Fibroblast of lung (primary cell): ENCODE measurements around the gene ENPP6. TPM values are rescaled to one million over a fixed set of nuclear protein-coding genes. Genes with fewer than 3 reads are reported as not detected.

ENCODE experiments used
- DNase-seq, 2 donors: peaks; one replicate each; pipeline versions ENCODE4 v3.0.0 to v3.0.0-alpha.2; 2010; ENCODE audit warnings: low read depth in 2 of 2
- H2AFZ ChIP-seq: 2 replicates; pipeline ENCODE4 v1.5.1; 2012; ENCODE audit warnings: low read length, control low read depth, inconsistent platforms
- H3K27ac ChIP-seq: 2 replicates; pipeline ENCODE4 v1.5.1; 2011; ENCODE audit warnings: low read length, control low read depth; ENCODE audit not compliant: insufficient read depth
- H3K27me3 ChIP-seq: 2 replicates; pipeline ENCODE4 v1.5.1; 2011; ENCODE audit warnings: mild to moderate bottlenecking, low read length; ENCODE audit not compliant: control insufficient read depth, insufficient read depth
- H3K36me3 ChIP-seq: 2 replicates; pipeline ENCODE4 v1.5.1; 2011; ENCODE audit warnings: low read length; ENCODE audit not compliant: control insufficient read depth, insufficient read depth
- H3K4me1 ChIP-seq: 2 replicates; pipeline ENCODE4 v1.5.1; 2011; ENCODE audit warnings: low read length; ENCODE audit not compliant: control insufficient read depth, insufficient read depth; ENCODE audit errors: extremely low read depth
- H3K4me2 ChIP-seq: 2 replicates; pipeline ENCODE4 v1.5.1; 2011; ENCODE audit warnings: low read length, control low read depth; ENCODE audit not compliant: insufficient read depth; ENCODE audit errors: extremely low read depth
- H3K4me3 ChIP-seq, 4 experiments: fragments of 200-600 bp in 1 of 4; sonication (generic) in 1 of 4; replicated peaks in 1 of 4; 2 replicates each; pipeline ENCODE4 v1.5.1; 2011 to 2016; ENCODE audit warnings: low read length in 4 of 4, low read depth in 3 of 4, mild to moderate bottlenecking in 3 of 4, control low read depth in 2 of 4, inconsistent platforms in 1 of 4, mixed read lengths in 1 of 4; ENCODE audit not compliant: insufficient read depth in 1 of 4; ENCODE audit errors: control extremely low read depth in 1 of 4
- H3K79me2 ChIP-seq: 2 replicates; pipeline ENCODE4 v1.5.1; 2012; ENCODE audit warnings: mild to moderate bottlenecking, low read length, inconsistent platforms; ENCODE audit not compliant: control insufficient read depth, insufficient read depth
- H3K9ac ChIP-seq: 2 replicates; pipeline ENCODE4 v1.5.1; 2011; ENCODE audit warnings: mild to moderate bottlenecking, low read length, control low read depth; ENCODE audit not compliant: insufficient read depth
- H3K9me3 ChIP-seq: 2 replicates; pipeline ENCODE4 v1.5.1; 2012; ENCODE audit warnings: low read depth, low read length; ENCODE audit not compliant: control insufficient read depth, insufficient read depth
- H4K20me1 ChIP-seq: 2 replicates; pipeline ENCODE4 v1.5.1; 2011; ENCODE audit warnings: low read length; ENCODE audit not compliant: control insufficient read depth, insufficient read depth; ENCODE audit errors: extremely low read depth
- EZH2 ChIP-seq: IDR thresholded peaks from 2 replicates; pipeline ENCODE4 v1.5.1; 2012; ENCODE audit warnings: low read length, control low read depth, mild to moderate bottlenecking; ENCODE audit errors: missing control alignments
- polyA plus RNA-seq, 2 donors: library from polyadenylated mRNA; depleted of rRNA in 1 of 2; stranded (reverse) in 1 of 2; unstranded in 1 of 2; fragments of >200 nt; gene quantifications; 2 replicates each; pipeline ENCODE4 v1.2.1, GENCODE V29; 2011 to 2012; ENCODE audit warnings: missing spikeins in 1 of 2
- total RNA-seq: library from RNA; depleted of rRNA; stranded (reverse); fragments of >200 nt; gene quantifications from 2 replicates; pipeline ENCODE4 v1.2.1, GENCODE V29; 2014
- TF ChIP-seq, protein P1 (sequence below), 2 donors: IDR thresholded peaks in 1 of 2; conservative IDR thresholded peaks in 1 of 2; 1 replicate in 1 of 2; 2 replicates in 1 of 2; pipeline ENCODE4 v1.5.1; 2011 to 2012; ENCODE audit warnings: low read length in 2 of 2, control low read depth in 1 of 2, inconsistent platforms in 1 of 2, low read depth in 1 of 2, mild to moderate bottlenecking in 1 of 2

ENPP6 gene
- total and polyA plus RNA-seq, 2 donors (not counting 1 experiment from before 2014, with no cell fraction given): 0.17 to 0.33 TPM

DNA sequence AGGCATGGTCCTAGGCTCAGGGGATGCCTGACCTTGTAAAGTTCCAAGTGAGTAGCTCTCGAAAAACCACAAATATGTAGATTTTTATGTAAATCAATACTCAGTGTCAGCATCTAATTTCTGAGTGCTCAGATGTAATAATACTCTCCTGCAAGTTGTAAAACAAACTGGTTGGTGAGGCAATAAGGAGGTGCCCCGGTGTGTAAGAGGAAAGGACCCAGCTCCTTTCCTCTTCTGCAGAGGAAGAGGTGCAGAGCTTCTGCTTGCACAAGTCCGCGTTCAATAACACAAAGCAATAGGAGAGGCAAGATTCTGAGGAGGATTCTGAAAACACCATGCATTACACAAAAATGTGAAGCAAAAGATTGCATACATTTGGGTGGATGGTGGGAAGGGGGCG is 43.6 kb upstream of the ENPP6 start:
- no peak overlapping the region for H3K4me3 ChIP-seq
- no peaks in the 10 kb centered on the region for H3K79me2 ChIP-seq
- H3K36me3 ChIP-seq: no peaks in the 10 kb centered on the region
- H3K4me1 ChIP-seq: peaks cover 2% of the 10 kb centered on the region
- H4K20me1 ChIP-seq: no peaks in the 10 kb centered on the region
- DNase-seq: no peak
- H3K9ac ChIP-seq: no peak overlapping the region
- TF ChIP-seq, protein P1, sequence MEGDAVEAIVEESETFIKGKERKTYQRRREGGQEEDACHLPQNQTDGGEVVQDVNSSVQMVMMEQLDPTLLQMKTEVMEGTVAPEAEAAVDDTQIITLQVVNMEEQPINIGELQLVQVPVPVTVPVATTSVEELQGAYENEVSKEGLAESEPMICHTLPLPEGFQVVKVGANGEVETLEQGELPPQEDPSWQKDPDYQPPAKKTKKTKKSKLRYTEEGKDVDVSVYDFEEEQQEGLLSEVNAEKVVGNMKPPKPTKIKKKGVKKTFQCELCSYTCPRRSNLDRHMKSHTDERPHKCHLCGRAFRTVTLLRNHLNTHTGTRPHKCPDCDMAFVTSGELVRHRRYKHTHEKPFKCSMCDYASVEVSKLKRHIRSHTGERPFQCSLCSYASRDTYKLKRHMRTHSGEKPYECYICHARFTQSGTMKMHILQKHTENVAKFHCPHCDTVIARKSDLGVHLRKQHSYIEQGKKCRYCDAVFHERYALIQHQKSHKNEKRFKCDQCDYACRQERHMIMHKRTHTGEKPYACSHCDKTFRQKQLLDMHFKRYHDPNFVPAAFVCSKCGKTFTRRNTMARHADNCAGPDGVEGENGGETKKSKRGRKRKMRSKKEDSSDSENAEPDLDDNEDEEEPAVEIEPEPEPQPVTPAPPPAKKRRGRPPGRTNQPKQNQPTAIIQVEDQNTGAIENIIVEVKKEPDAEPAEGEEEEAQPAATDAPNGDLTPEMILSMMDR (conservative IDR thresholded peaks at IDR 0.05 in 1 of 2, IDR thresholded peaks at IDR 0.05 in 1 of 2; ENCODE audit: low read depth in 1 of 2, low read length in 2 of 2): no peak
- no peak for TF ChIP-seq EZH2
- H3K4me2 ChIP-seq: no peak overlapping the region
- H3K9me3 ChIP-seq: no peaks in the 10 kb centered on the region
- H3K27me3 ChIP-seq: no peaks in the 10 kb centered on the region
- no peak overlapping the region for H2AFZ ChIP-seq
- no peak overlapping the region for H3K27ac ChIP-seq

DNA sequence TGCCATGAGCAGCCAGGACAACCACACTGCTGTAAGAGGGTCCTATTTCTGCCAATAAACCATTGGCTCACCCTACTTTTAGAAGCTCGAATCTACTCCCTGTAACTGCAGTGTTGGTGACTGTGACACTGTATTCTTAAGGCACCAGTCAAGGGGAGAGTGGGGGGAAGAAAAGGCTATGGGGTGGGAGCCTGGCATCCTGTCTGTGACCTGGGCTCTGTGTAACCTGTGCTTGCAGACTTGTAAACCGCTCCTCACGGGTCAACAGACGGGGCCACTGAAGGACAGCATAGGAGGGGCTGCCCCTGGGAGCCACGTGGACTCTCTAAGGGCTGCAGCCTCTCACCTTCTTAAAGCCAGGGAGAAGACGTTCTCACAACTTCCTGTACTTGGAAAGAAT is 42.2 kb upstream of the ENPP6 start:
- no peaks in the 10 kb centered on the region for H3K79me2 ChIP-seq
- H3K4me1 ChIP-seq: peaks cover 2% of the 10 kb centered on the region
- H4K20me1 ChIP-seq: no peaks in the 10 kb centered on the region
- H3K9ac ChIP-seq: no peak overlapping the region
- no peak overlapping the region for H3K4me2 ChIP-seq
- H3K9me3 ChIP-seq: no peaks in the 10 kb centered on the region
- H3K27ac ChIP-seq: no peak overlapping the region
- TF ChIP-seq EZH2: no peak
- TF ChIP-seq, protein P1 (conservative IDR thresholded peaks at IDR 0.05 in 1 of 2, IDR thresholded peaks at IDR 0.05 in 1 of 2; ENCODE audit: low read depth in 1 of 2, low read length in 2 of 2): no peak
- H3K4me3 ChIP-seq: no peak overlapping the region
- no peaks in the 10 kb centered on the region for H3K27me3 ChIP-seq
- no peak for DNase-seq
- H2AFZ ChIP-seq: no peak overlapping the region
- H3K36me3 ChIP-seq: no peaks in the 10 kb centered on the region

DNA sequence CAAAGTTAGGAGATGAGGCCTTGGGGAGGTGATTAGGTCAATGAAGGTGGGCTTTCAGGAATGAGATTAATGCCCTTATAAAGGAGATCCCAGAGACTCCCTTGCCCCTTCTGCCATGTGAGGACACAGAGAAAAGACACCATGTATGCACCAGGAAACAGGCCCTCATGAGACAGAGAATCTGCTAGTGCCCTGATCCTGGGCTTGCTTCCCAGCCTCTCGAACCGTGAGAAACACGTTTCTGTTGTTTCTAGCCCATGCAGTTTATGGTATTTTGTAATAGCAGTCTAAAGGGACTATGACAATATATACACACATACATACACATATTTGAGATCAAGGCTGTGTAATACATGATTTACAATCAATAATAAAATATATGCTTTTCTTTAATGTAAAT is 41.4 kb upstream of the ENPP6 start:
- Histone ChIP-seq H3K27ac (no peak overlapping the region), H3K4me3 (no peak overlapping the region), H2AFZ (no peak overlapping the region), H4K20me1 (no peaks in the 10 kb centered on the region), H3K4me2 (no peak overlapping the region), H3K4me1 (no peaks in the 10 kb centered on the region), H3K9ac (no peak overlapping the region), H3K9me3 (no peaks in the 10 kb centered on the region), H3K79me2 (no peaks in the 10 kb centered on the region), H3K36me3 (no peaks in the 10 kb centered on the region), H3K27me3 (no peaks in the 10 kb centered on the region)
- DNase-seq: no peak
- TF ChIP-seq, protein P1 (conservative IDR thresholded peaks at IDR 0.05 in 1 of 2, IDR thresholded peaks at IDR 0.05 in 1 of 2; ENCODE audit: low read depth in 1 of 2, low read length in 2 of 2): no peak
- TF ChIP-seq EZH2: no peak
